HG03354 (cell line): Measurements from ENCODE around the gene SERAC1.
A peak's percentile ranks its signal among the peaks of the same experiment; 100 is the strongest.

Experiments
- ATAC-seq: cut with Tn5 transposase; IDR thresholded peaks from one replicate; pipeline ENCODE4 v1.9.1; 2021; ENCODE audit warnings: mild to moderate bottlenecking; ENCODE audit not compliant: unreplicated experiment, poor library complexity, severe bottlenecking

Gene SERAC1

GRCh38 chr6:158142789-158143188 lies 25.3 kb downstream of the SERAC1 start:
- no peak for ATAC-seq

GRCh38 chr6:158131926-158132325 lies 36.1 kb downstream of the SERAC1 start:
- peak; percentile 63 for ATAC-seq

GRCh38 chr6:158125271-158125670 lies 42.8 kb downstream of the SERAC1 start:
- ATAC-seq = no peak

DNA sequence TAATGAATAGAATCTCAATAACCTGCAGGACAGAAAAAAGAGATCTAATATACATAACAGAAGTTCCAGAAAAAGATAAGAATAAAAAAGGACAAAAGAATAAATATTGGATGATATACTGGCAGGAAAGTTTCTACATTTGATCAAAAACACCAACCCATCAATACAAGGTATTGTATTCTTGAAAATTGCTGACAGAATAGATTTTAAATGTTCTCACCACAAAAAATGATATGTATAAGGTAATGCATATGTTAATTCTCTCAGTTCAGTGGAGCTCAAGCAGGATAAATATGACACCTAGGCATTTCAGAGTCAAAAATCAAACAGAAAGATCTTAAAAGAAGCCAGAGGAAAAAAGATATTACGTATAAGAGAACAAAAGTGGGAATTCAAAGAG lies 43.8 kb downstream of the SERAC1 start:
- no peak for ATAC-seq

DNA sequence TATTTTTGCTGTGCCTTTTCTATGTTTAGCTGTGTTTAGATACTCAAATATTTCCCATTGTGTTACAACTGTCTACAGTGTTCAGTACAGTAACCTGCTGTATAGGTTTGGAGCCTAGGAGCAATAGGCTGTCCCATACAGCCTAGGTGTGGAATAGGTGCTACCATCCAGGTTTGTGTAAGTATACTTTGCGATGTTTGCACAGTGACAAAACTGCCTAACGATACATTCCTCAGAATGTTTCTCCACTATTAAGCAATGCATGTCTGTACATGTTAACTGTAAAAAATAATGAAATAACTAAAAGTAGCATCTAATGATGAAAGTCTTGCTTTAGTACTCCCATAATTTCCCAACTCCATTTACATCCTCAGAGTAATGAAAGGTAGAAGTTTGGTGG lies 46.0 kb downstream of the SERAC1 start:
- no peak for ATAC-seq

GRCh38 chr6:158121335-158121734 lies 46.7 kb downstream of the SERAC1 start:
- no peak for ATAC-seq

- no peak for ATAC-seq
These were observed 49.2 kb downstream of the SERAC1 start for GRCh38 chr6:158118886-158119285.

GRCh38 chr6:158115508-158115907 lies 52.6 kb downstream of the SERAC1 start:
- ATAC-seq = no peak

DNA sequence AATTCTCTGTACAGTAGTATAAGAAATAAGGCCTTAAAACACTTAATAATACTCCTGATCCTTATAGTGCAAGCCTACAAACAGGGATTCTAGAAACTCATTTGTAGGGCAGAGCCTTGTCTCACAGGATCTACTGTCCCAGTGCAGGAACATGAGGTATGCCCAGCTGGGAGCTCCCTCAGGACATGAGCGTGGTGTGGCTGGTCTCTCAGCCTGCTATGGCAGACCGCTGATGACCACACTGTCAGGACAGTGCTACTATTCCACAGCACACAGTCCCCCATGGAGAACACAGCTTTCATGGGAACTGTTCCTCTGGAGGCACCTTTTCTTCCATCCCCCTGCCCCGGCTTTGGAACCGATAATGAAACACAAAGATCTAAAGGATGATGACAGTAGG lies 53.0 kb downstream of the SERAC1 start:
- no peak for ATAC-seq

DNA sequence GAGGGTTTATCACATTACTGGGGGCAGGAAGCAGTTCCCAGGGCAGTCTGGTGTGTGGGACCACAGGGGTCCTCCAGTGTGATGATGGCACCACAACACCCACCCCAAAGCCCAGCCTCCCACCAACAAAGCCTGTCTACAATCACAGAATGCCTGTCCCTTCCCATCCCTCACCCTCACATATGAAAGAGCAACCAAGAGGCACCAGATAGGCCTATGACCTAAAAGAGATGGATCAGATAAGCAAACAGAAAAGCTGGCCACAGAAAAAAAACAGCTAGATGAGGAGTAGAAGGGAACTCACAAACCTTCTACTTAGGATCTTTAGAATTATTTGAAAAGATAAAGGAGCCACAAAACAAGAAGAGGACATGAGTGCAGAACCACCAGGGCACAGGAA lies 54.3 kb downstream of the SERAC1 start:
- no peak for ATAC-seq

- no peak for ATAC-seq
These were observed 56.1 kb downstream of the SERAC1 start for GRCh38 chr6:158111987-158112386.

- ATAC-seq = no peak
These were observed 57.1 kb downstream of the SERAC1 start for GRCh38 chr6:158110986-158111385.

DNA sequence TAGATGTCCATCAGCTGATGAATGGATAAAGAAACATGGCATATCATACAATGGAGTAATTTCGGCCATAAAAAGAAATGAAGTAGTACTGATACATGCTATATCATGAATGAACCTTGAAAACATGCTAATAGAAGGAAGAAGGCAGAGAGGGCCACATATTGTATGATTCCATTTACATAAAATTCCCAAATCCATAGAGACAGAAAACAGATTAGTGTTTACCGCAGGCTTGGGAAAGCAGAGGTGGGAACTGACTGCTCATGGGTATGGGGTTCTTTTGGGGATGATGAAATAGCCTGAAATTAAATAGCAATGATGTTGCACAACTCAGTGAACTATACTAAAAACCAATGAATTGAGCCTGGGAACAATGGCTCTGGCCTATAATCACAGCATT lies 58.3 kb downstream of the SERAC1 start:
- ATAC-seq = no peak

GRCh38 chr6:158104696-158105095 lies 63.4 kb downstream of the SERAC1 start:
- no peak for ATAC-seq

GRCh38 chr6:158103228-158103627 lies 64.8 kb downstream of the SERAC1 start:
- no peak for ATAC-seq

DNA sequence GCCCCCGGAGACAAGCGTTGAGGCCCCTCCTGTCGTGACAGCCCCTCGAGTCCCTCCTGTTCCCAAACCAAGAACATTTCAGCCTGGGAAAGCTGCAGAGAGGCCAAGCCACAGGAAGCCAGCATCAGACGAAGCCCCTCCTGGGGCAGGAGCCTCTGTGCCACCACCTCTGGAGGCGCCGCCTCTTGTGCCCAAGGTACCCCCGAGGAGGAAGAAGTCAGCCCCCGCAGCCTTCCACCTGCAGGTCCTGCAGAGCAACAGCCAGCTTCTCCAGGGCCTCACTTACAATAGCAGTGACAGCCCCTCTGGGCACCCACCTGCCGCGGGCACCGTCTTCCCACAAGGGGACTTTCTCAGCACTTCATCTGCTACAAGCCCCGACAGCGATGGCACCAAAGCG lies 72.4 kb downstream of the SERAC1 start:
- no peak for ATAC-seq

- no peak for ATAC-seq
These were observed 73.0 kb downstream of the SERAC1 start for GRCh38 chr6:158095031-158095430.

- no peak for ATAC-seq
These were observed 75.3 kb downstream of the SERAC1 start for GRCh38 chr6:158092806-158093205.

DNA sequence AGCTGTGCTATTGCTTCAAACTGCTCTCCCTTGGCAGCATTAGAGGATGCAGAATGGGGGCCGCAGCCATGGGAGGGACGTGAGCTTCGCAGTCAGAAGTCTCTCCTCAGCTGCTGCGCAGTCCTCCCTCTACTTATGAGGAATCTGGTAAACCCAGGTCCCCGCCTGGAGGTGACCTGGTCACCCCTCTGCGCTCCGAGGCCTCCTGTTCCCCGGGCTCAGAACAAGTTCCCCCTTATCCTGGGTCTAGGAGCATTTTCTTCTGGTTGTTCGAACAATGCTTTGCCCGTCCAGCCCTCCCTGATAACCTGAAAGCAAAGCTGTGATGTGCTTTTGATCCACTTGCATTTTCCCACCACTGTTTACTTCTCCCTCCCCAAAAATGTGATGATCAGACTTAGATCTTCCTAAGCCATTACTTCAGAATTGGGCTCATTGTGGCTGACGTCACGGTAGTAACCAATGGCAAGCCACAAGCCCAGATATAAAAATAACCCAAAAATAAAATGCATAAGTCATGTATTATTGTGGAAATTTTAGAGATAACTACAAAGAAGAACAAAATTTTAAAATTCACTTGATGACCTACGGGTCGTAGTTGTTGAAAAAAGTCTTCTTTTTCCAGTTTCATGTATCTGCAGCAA lies 80.7 kb downstream of the SERAC1 start:
- no peak for ATAC-seq

DNA sequence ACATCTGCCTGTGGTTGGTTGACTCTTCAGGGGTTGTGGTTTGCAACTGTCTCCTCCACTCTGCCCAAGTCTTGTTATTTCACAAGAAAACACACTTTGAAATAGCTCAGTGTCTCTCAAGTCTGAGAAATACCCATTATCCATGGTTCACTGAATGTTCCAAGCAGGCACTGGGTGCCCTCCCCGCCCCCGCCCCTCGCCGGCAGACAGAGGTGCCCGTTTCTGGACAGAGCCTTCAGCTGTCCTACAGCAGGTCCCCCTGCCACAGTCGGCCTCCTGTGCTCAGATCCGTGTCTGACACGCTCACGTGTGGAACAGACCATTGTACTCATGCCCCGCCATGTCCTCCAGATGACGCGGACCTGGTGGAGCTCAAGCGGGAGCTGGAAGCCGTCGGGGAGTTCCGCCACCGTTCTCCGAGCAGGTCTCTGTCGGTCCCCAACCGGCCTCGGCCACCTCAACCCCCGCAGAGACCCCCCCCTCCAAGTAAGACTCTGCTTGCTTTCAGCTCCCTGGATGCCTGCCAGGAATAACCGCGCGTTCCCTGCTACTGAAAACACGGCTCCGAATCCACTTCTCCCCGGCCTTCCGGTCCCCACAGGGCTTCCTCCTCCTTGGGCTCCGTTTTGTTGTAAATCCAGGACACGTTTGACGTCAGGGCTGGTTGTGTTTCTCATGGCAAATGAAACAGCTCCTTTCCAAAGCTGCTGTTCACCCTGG lies 81.4 kb downstream of the SERAC1 start:
- peak; percentile 64 for ATAC-seq

GRCh38 chr6:158086054-158086503 lies 82.0 kb downstream of the SERAC1 start:
- no peak for ATAC-seq
